ENCODE measurements around the gene SGCA.

SGCA gene

GRCh38 chr17:50167371-50167770, 1.6 kb downstream of the SGCA start:
- DNase-seq (ENCODE audit: low read depth in 2 of 2) = no peak

GRCh38 chr17:50168319-50168718, 2.5 kb downstream of the SGCA start:
- no peak for DNase-seq (ENCODE audit: low read depth in 2 of 2)

- peak in 1 of 2 experiments; percentile 56 for DNase-seq (ENCODE audit: low read depth in 2 of 2)
Observed at GRCh38 chr17:50169121-50169764, 3.4 kb downstream of the SGCA start.

- DNase-seq (ENCODE audit: low read depth in 2 of 2) = no peak
Observed at GRCh38 chr17:50169881-50170459, 4.2 kb downstream of the SGCA start.

GRCh38 chr17:50170662-50171370, 5.0 kb downstream of the SGCA start:
- no peak for DNase-seq (ENCODE audit: low read depth in 2 of 2)

- DNase-seq (ENCODE audit: low read depth in 2 of 2) = no peak
Observed at GRCh38 chr17:50171371-50172071, 5.7 kb downstream of the SGCA start.

GRCh38 chr17:50172130-50172529, 6.3 kb downstream of the SGCA start:
- DNase-seq (ENCODE audit: low read depth in 2 of 2) = no peak

- DNase-seq (ENCODE audit: low read depth in 2 of 2) = no peak
Observed at GRCh38 chr17:50172936-50173334, 7.1 kb downstream of the SGCA start.

- no peak for DNase-seq (ENCODE audit: low read depth in 2 of 2)
Observed at GRCh38 chr17:50173335-50173941, 7.6 kb downstream of the SGCA start.

GRCh38 chr17:50174444-50174843, 8.6 kb downstream of the SGCA start:
- no peak for DNase-seq (ENCODE audit: low read depth in 2 of 2)

GRCh38 chr17:50175035-50175807, 9.4 kb downstream of the SGCA start:
- no peak for DNase-seq (ENCODE audit: low read depth in 2 of 2)

GRCh38 chr17:50176559-50177357, 11.0 kb downstream of the SGCA start:
- DNase-seq (ENCODE audit: low read depth in 2 of 2) = no peak

- no peak for DNase-seq (ENCODE audit: low read depth in 2 of 2)
Observed at GRCh38 chr17:50177476-50177875, 11.7 kb downstream of the SGCA start.

GRCh38 chr17:50177983-50178834, 12.4 kb downstream of the SGCA start:
- DNase-seq (ENCODE audit: low read depth in 2 of 2) = no peak

- DNase-seq (ENCODE audit: low read depth in 2 of 2) = no peak
Observed at GRCh38 chr17:50180111-50180510, 14.3 kb downstream of the SGCA start.

GRCh38 chr17:50180620-50181019, 14.8 kb downstream of the SGCA start:
- DNase-seq (ENCODE audit: low read depth in 2 of 2) = no peak

- DNase-seq (ENCODE audit: low read depth in 2 of 2) = no peak
Observed at GRCh38 chr17:50181144-50181543, 15.3 kb downstream of the SGCA start.

- no peak for DNase-seq (ENCODE audit: low read depth in 2 of 2)
Observed at GRCh38 chr17:50181591-50182560, 16.1 kb downstream of the SGCA start.
